H1 (cell line): Measurements from ENCODE around the gene TMEM178B. TPM values are rescaled to one million over a fixed set of nuclear protein-coding genes. Genes with fewer than 3 reads are reported as not detected.

Experiments used
- CTCF ChIA-PET: fragments of 300-600 bp; sonication (Branson Sonifier 250); formaldehyde crosslinking; loops from one replicate; lab custom pipeline; 2021; ENCODE audit not compliant: partially characterized antibody; lab: Charles Lee
- POLR2A ChIA-PET: fragments of 300-600 bp; sonication (Branson Sonifier 250); formaldehyde crosslinking; loops from one replicate; lab custom pipeline; 2021; ENCODE audit warnings: inconsistent platforms; ENCODE audit not compliant: partially characterized antibody; lab: Charles Lee
- DNase-seq, 2 experiments: peaks; one replicate each; pipeline versions ENCODE4 v3.0.0 to v3.0.0-alpha.2; 2010 to 2022; ENCODE audit warnings: low spot score in 2 of 2, low read depth in 1 of 2, mixed read lengths in 1 of 2
- FAIRE-seq: peaks from 2 replicates; lab custom pipeline; 2011; peaks lifted over from hg19 to GRCh38; lab: Jason Lieb, UNC
- H2AFZ ChIP-seq: 2 replicates; pipeline ENCODE4 v1.8.1; 2012; ENCODE audit warnings: low read length, inconsistent platforms
- H2AK5ac ChIP-seq: 2 replicates; pipeline ENCODE4 v1.6.1; 2013; ENCODE audit warnings: low read depth, low read length
- H2BK120ac ChIP-seq: replicated peaks from 2 replicates; pipeline ENCODE3; 2013; ENCODE audit warnings: low read depth, low read length, inconsistent platforms
- H2BK12ac ChIP-seq: 2 replicates; pipeline ENCODE4 v1.6.1; 2013; ENCODE audit warnings: low read depth, low read length
- H2BK15ac ChIP-seq: 2 replicates; pipeline ENCODE4 v1.6.1; 2013; ENCODE audit warnings: low read length
- H2BK20ac ChIP-seq: 2 replicates; pipeline ENCODE4 v1.6.1; 2013; ENCODE audit warnings: low read length
- H2BK5ac ChIP-seq: 2 replicates; pipeline ENCODE4 v1.6.1; 2013; ENCODE audit warnings: low read depth, low read length
- H3K14ac ChIP-seq: 2 replicates; pipeline ENCODE4 v1.6.1; 2013; ENCODE audit warnings: inconsistent platforms; ENCODE audit not compliant: insufficient read length
- H3K18ac ChIP-seq: 2 replicates; pipeline ENCODE4 v1.6.1; 2013; ENCODE audit warnings: low read length; ENCODE audit errors: extremely low read depth
- H3K23ac ChIP-seq: 2 replicates; pipeline ENCODE4 v1.6.1; 2013; ENCODE audit warnings: inconsistent platforms; ENCODE audit not compliant: insufficient read length
- H3K23me2 ChIP-seq: 2 replicates; pipeline ENCODE4 v1.6.1; 2013; ENCODE audit warnings: low read depth, low read length
- H3K27ac ChIP-seq: 2 replicates; pipeline ENCODE4 v1.6.1; 2011; ENCODE audit warnings: low read depth, low read length, inconsistent platforms
- H3K27me3 ChIP-seq, 4 experiments: replicated peaks in 1 of 4; 1 replicate in 1 of 4; 2 replicates in 3 of 4; pipeline versions ENCODE4 v1.6.1 to v1.8.1; 2011 to 2013; ENCODE audit warnings: low read length in 3 of 4, mild to moderate bottlenecking in 3 of 4, inconsistent platforms in 2 of 4, mixed read lengths in 2 of 4, moderate library complexity in 1 of 4; ENCODE audit not compliant: control insufficient read depth in 3 of 4, insufficient read depth in 3 of 4; ENCODE audit errors: extremely low read depth in 1 of 4
- H3K36me3 ChIP-seq, 4 experiments: 2 replicates each; pipeline versions ENCODE4 v1.6.1 to v1.8.1; 2011 to 2013; ENCODE audit warnings: mild to moderate bottlenecking in 4 of 4, low read length in 3 of 4, moderate library complexity in 2 of 4, control low read depth in 1 of 4, inconsistent platforms in 1 of 4; ENCODE audit not compliant: insufficient read depth in 4 of 4, control insufficient read depth in 2 of 4
- H3K4ac ChIP-seq: replicated peaks from 2 replicates; pipeline ENCODE3; 2013; ENCODE audit warnings: low read length, low read depth, mixed read lengths, inconsistent platforms; ENCODE audit not compliant: insufficient read length
- H3K4me1 ChIP-seq, 4 experiments: replicated peaks in 1 of 4; 1 replicate in 1 of 4; 2 replicates in 3 of 4; pipeline versions ENCODE4 v1.6.1 to v1.8.1; 2011 to 2013; ENCODE audit warnings: low read length in 3 of 4, inconsistent platforms in 2 of 4, mixed read lengths in 1 of 4; ENCODE audit not compliant: insufficient read depth in 4 of 4, control insufficient read depth in 3 of 4
- H3K4me2 ChIP-seq, 2 experiments: 2 replicates each; pipeline versions ENCODE4 v1.6.1 to v1.8.1; 2011 to 2013; ENCODE audit warnings: low read depth in 2 of 2, low read length in 2 of 2, control low read depth in 1 of 2, inconsistent platforms in 1 of 2, mild to moderate bottlenecking in 1 of 2; ENCODE audit not compliant: insufficient read depth in 1 of 2
- H3K4me3 ChIP-seq, 4 experiments: fragments of 200-600, 300-600 bp in 1 of 4; sonication (generic), shearing (Covaris generic), sonication (Bioruptor Twin) in 1 of 4; 2 replicates each; pipeline versions ENCODE4 v1.5.1 to v1.8.1; 2011 to 2016; ENCODE audit warnings: low read length in 4 of 4, low read depth in 3 of 4, control low read depth in 2 of 4, inconsistent platforms in 2 of 4, mild to moderate bottlenecking in 2 of 4, mixed read lengths in 1 of 4, moderate library complexity in 1 of 4; ENCODE audit not compliant: insufficient read depth in 2 of 4; ENCODE audit errors: extremely low read depth in 1 of 4
- H3K56ac ChIP-seq: replicated peaks from 2 replicates; pipeline ENCODE3; 2013; ENCODE audit warnings: low read depth, mild to moderate bottlenecking, mixed read lengths, low read length, inconsistent platforms; ENCODE audit not compliant: insufficient read length
- H3K79me1 ChIP-seq: 2 replicates; pipeline ENCODE4 v1.6.1; 2013; ENCODE audit warnings: low read depth, low read length, control low read depth
- H3K79me2 ChIP-seq, 2 experiments: 2 replicates each; pipeline versions ENCODE4 v1.6.1 to v1.8.1; 2012 to 2013; ENCODE audit warnings: low read length in 2 of 2, mild to moderate bottlenecking in 2 of 2, inconsistent platforms in 1 of 2; ENCODE audit not compliant: insufficient read depth in 2 of 2, control insufficient read depth in 1 of 2
- H3K9ac ChIP-seq, 4 experiments: replicated peaks in 1 of 4; 1 replicate in 1 of 4; 2 replicates in 3 of 4; pipeline versions ENCODE4 v1.6.1 to v1.8.1; 2011 to 2013; ENCODE audit warnings: low read depth in 3 of 4, low read length in 3 of 4, control low read depth in 2 of 4, mild to moderate bottlenecking in 2 of 4, moderate library complexity in 2 of 4, inconsistent platforms in 1 of 4; ENCODE audit errors: extremely low read depth in 1 of 4
- H3K9me3 ChIP-seq, 2 experiments: 2 replicates each; pipeline versions ENCODE4 v1.6.1 to v1.8.1; 2012 to 2013; ENCODE audit warnings: mild to moderate bottlenecking in 2 of 2, moderate library complexity in 2 of 2, control low read depth in 1 of 2, inconsistent platforms in 1 of 2, low read depth in 1 of 2, low read length in 1 of 2, mixed read lengths in 1 of 2; ENCODE audit not compliant: insufficient read depth in 2 of 2
- H4K20me1 ChIP-seq, 2 experiments: replicated peaks in 1 of 2; 2 replicates each; pipeline versions ENCODE3 to v1.8.1; 2011 to 2013; ENCODE audit warnings: inconsistent platforms in 2 of 2, low read length in 2 of 2, mild to moderate bottlenecking in 1 of 2; ENCODE audit not compliant: insufficient read depth in 2 of 2, control insufficient read depth in 1 of 2
- H4K5ac ChIP-seq: 2 replicates; pipeline ENCODE4 v1.6.1; 2013; ENCODE audit warnings: low read length, low read depth, mixed read lengths, inconsistent platforms; ENCODE audit not compliant: insufficient read length
- H4K8ac ChIP-seq: 2 replicates; pipeline ENCODE4 v1.8.0; 2013; ENCODE audit warnings: mild to moderate bottlenecking, moderate library complexity, low read length, inconsistent platforms; ENCODE audit not compliant: insufficient read depth; ENCODE audit errors: extremely low read depth
- H4K91ac ChIP-seq: replicated peaks from 2 replicates; pipeline ENCODE3; 2013; ENCODE audit warnings: low read length, mixed read lengths, inconsistent platforms; ENCODE audit not compliant: insufficient read length
- BACH1 ChIP-seq: IDR thresholded peaks from 2 replicates; pipeline ENCODE4 v1.6.1; 2012; ENCODE audit warnings: low read length, improper control_type of control experiment
- CBX8 ChIP-seq: fragments of 300-800, 300-1000 bp; sonication (generic); IDR thresholded peaks from 2 replicates; pipeline ENCODE4 v1.7.1; 2016; ENCODE audit warnings: low read depth, low read length, borderline replicate concordance
- CEBPB ChIP-seq: IDR thresholded peaks from 2 replicates; pipeline ENCODE4 v1.6.1; 2012; ENCODE audit warnings: low read depth, low read length
- CREB1 ChIP-seq: IDR thresholded peaks from 2 replicates; pipeline ENCODE4 v1.6.1; 2012; ENCODE audit warnings: inconsistent platforms
- EZH2 ChIP-seq: fragments of 200-600 bp; sonication (generic); IDR thresholded peaks from 2 replicates; pipeline ENCODE4 v1.7.1; 2012; ENCODE audit warnings: low read depth, mild to moderate bottlenecking, moderate library complexity, low read length, inconsistent platforms; ENCODE audit not compliant: severe bottlenecking
- HDAC2 ChIP-seq, 2 experiments: fragments of 300-600 bp in 1 of 2; sonication (generic) in 1 of 2; IDR thresholded peaks; 2 replicates each; pipeline ENCODE4 v1.6.1; 2011 to 2012; ENCODE audit warnings: low read depth in 2 of 2, low read length in 2 of 2, mild to moderate bottlenecking in 2 of 2, moderate library complexity in 2 of 2, borderline replicate concordance in 1 of 2, inconsistent platforms in 1 of 2
- JUN ChIP-seq: IDR thresholded peaks from 2 replicates; pipeline ENCODE4 v1.6.1; 2011; ENCODE audit warnings: low read depth, mild to moderate bottlenecking, improper control_type of control experiment, low read length
- MAFK ChIP-seq: IDR thresholded peaks from 2 replicates; pipeline ENCODE4 v1.6.1; 2012; ENCODE audit warnings: low read depth, mild to moderate bottlenecking, improper control_type of control experiment, low read length
- POU5F1 ChIP-seq: IDR thresholded peaks from 2 replicates; pipeline ENCODE4 v1.6.1; 2011; ENCODE audit warnings: low read depth, mild to moderate bottlenecking, low read length, moderate library complexity
- RXRA ChIP-seq: IDR thresholded peaks from 2 replicates; pipeline ENCODE4 v1.6.1; 2011; ENCODE audit warnings: low read depth, mild to moderate bottlenecking, low read length, moderate library complexity; ENCODE audit not compliant: insufficient read depth
- SAP30 ChIP-seq: fragments of 300-600 bp; sonication (generic); IDR thresholded peaks from 2 replicates; pipeline ENCODE4 v1.7.1; 2012; ENCODE audit warnings: low read length, moderate library complexity, mild to moderate bottlenecking, inconsistent platforms; ENCODE audit not compliant: insufficient read depth, insufficient replicate concordance
- SP4 ChIP-seq: IDR thresholded peaks from 2 replicates; pipeline ENCODE4 v1.6.1; 2012; ENCODE audit warnings: low read length, inconsistent platforms
- YY1 ChIP-seq: IDR thresholded peaks from 2 replicates; pipeline ENCODE4 v1.6.1; 2011; ENCODE audit warnings: low read depth, mild to moderate bottlenecking, low read length
- WGBS, 2 experiments: shearing (Covaris generic) in 1 of 2; methylation state at CpG; one replicate each; pipeline versions ENCODE4 v1.1.6 to v1.1.7; 2013 to 2015; ENCODE audit warnings: low lambda C conversion rate in 2 of 2, mixed read lengths in 2 of 2, inconsistent platforms in 1 of 2, low coverage in 1 of 2, missing lambda C conversion rate in 1 of 2; ENCODE audit not compliant: insufficient replicate concordance in 2 of 2, insufficient coverage in 1 of 2, insufficient read length in 1 of 2; ENCODE audit errors: extremely low coverage in 1 of 2, missing lambda C conversion rate in 1 of 2; 5-methylcytosine and 5-hydroxymethylcytosine counted together
- polyA plus RNA-seq, 7 experiments: library from polyadenylated mRNA; depleted of rRNA in 3 of 7; stranded (reverse) in 5 of 7; unstranded in 2 of 7; fragments of >200 nt in 5 of 7; fragments of 200-250 nt in 2 of 7; gene quantifications; 1 replicate in 5 of 7; 2 replicates in 1 of 7; 4 replicates in 1 of 7; pipeline versions ENCODE4 v1.2.1 to v1.2.3, GENCODE V29; 2011 to 2013; ENCODE audit warnings: missing spikeins in 2 of 7, mixed read lengths in 2 of 7
- total RNA-seq: library from RNA; stranded (reverse); fragmentation: NEBNext Ultra II Directional; extraction: Animal tissue kit (Norgen Biotek cat#: 25700); gene quantifications from 2 replicates; pipeline ENCODE4 v1.2.1, GENCODE V29; 2021
- TF ChIP-seq, protein P1 (sequence below): IDR thresholded peaks from 2 replicates; pipeline ENCODE4 v1.6.1; 2012; ENCODE audit warnings: inconsistent platforms

TMEM178B gene
- total and polyA plus RNA-seq, 2 of the 8 experiments (the other 6 are each of a cell fraction or from before 2014, with no cell fraction given), result 5.3 to 18.1 TPM

DNA sequence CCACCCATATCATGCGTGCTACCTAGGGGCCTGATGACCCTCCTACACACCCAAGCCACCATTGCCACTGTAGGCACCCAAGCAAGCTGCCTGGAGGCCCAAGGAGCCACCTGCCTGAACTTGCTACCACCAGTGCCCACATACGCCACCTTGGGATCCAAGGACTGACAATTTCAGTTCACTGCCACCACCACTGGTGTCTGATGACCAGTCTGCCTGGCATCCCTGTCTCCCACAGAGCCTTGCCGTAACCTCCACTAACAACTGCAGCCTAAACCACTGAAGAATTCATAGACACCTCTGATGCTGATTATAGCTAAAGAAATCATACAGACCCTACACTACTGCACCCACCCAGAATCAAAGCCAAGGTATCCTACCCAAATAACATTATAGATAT lies 58.8 kb downstream of the TMEM178B start:
- Histone ChIP-seq H3K4me3 (no peak overlapping the region), H3K9ac (no peak overlapping the region), H2BK15ac (no peak overlapping the region), H4K8ac (no peak overlapping the region), H2BK20ac (no peak overlapping the region), H2AK5ac (no peak overlapping the region), H3K27me3 (no peaks in the 10 kb centered on the region), H2AFZ (no peak overlapping the region), H3K18ac (no peak overlapping the region), H4K20me1 (no peaks in the 10 kb centered on the region), H3K56ac (no peak overlapping the region), H3K79me1 (no peaks in the 10 kb centered on the region), H3K23ac (no peak overlapping the region), H3K14ac (no peak overlapping the region), H3K4me2 (no peak overlapping the region), H2BK120ac (no peak overlapping the region), H2BK5ac (no peak overlapping the region), H3K27ac (no peak overlapping the region), H2BK12ac (no peak overlapping the region), H3K23me2 (no peaks in the 10 kb centered on the region), H4K5ac (no peak overlapping the region), H4K91ac (no peak overlapping the region), H3K4ac (no peak overlapping the region), H3K9me3 (no peaks in the 10 kb centered on the region), H3K36me3 (no peaks in the 10 kb centered on the region), H3K4me1 (no peaks in the 10 kb centered on the region; a peak in 1 of 7 replicates), H3K79me2 (peaks cover 0 to 5% of the 10 kb centered on the region in 2 experiments; a peak in 1 of 4 replicates)
- ChIA-PET CTCF (no interaction called here), POLR2A (interaction anchor here (1.1 kb wide), 1 partner anchor 14 kb away, joined by 3 read pairs; no protein-coding TSS in a partner anchor)
- 94% methylated on average over 3 of the region's 3 CpGs; no CpG with 5 or more reads in 1 of the 2 experiments for WGBS, 2 experiments
- DNase-seq (no peak), FAIRE-seq (no peak)
- no peak for TF ChIP-seq BACH1
- no peak for TF ChIP-seq RXRA
- TF ChIP-seq CBX8, result no peak
- TF ChIP-seq POU5F1, result no peak
- TF ChIP-seq SAP30, result no peak
- TF ChIP-seq SP4, result no peak
- no peak for TF ChIP-seq CREB1
- TF ChIP-seq MAFK, result no peak
- TF ChIP-seq, protein P1, sequence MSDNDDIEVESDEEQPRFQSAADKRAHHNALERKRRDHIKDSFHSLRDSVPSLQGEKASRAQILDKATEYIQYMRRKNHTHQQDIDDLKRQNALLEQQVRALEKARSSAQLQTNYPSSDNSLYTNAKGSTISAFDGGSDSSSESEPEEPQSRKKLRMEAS, result no peak
- no peak for TF ChIP-seq JUN
- TF ChIP-seq YY1, result no peak
- TF ChIP-seq CEBPB, result no peak
- TF ChIP-seq HDAC2 (IDR thresholded peaks at IDR 0.05; ENCODE audit: borderline replicate concordance in 1 of 2, low read depth in 2 of 2, low read length in 2 of 2), result no peak
- TF ChIP-seq EZH2, result no peak
